Heart right ventricle (tissue), 16 donors: ENCODE measurements around the gene PAPPA. TPM values are rescaled to one million over a fixed set of nuclear protein-coding genes. Genes with fewer than 3 reads are reported as not detected.
A peak's percentile ranks its signal among the peaks of the same experiment; 100 is the strongest.

Experiments used
- ATAC-seq, 8 donors: fragments of 200-7000 bp; cut with Tn5 transposase; one replicate each; pipeline ENCODE4 v1.9.1; 2020; ENCODE audit warnings: mild to moderate bottlenecking in 8 of 8, moderate library complexity in 8 of 8, moderate number of reproducible peaks in 1 of 8
- DNase-seq, 2 donors: peaks; one replicate each; pipeline ENCODE4 v3.0.0-alpha.2; 2020
- H3K27ac ChIP-seq, 10 donors: fragments of 200-600 bp; sonication (generic) in 2 of 10; one replicate each; pipeline versions ENCODE4 v1.5.0 to v1.8.0; 2020 to 2022; ENCODE audit warnings: mild to moderate bottlenecking in 3 of 10
- H3K27me3 ChIP-seq, 7 donors: fragments of 200-600 bp; one replicate each; pipeline ENCODE4 v1.8.0; 2021 to 2022; ENCODE audit warnings: mild to moderate bottlenecking in 2 of 7
- H3K36me3 ChIP-seq, 9 donors: fragments of 200-600 bp; sonication (generic) in 1 of 9; one replicate each; pipeline versions ENCODE4 v1.5.0 to v1.8.0; 2020 to 2022; ENCODE audit warnings: mild to moderate bottlenecking in 2 of 9
- H3K4me1 ChIP-seq, 9 donors: fragments of 200-600 bp; sonication (generic) in 1 of 9; one replicate each; pipeline versions ENCODE4 v1.5.0 to v1.8.0; 2020 to 2022; ENCODE audit warnings: mild to moderate bottlenecking in 4 of 9
- H3K4me3 ChIP-seq, 10 donors: fragments of 200-600 bp; sonication (generic) in 2 of 10; one replicate each; pipeline versions ENCODE4 v1.5.0 to v1.8.0; 2020 to 2022; ENCODE audit warnings: mild to moderate bottlenecking in 7 of 10, moderate library complexity in 2 of 10
- H3K9me3 ChIP-seq, 11 donors: fragments of 200-600 bp in 10 of 11; sonication (generic) in 2 of 11; one replicate each; pipeline versions ENCODE4 v1.5.0 to v1.8.0; 2013 to 2022; ENCODE audit warnings: mild to moderate bottlenecking in 2 of 11, control low read depth in 1 of 11, moderate library complexity in 1 of 11
- WGBS, 2 donors: extraction: QIAGEN DNeasy Blood & Tissue Kit; methylation state at CpG; one replicate each; pipeline ENCODE4 v1.1.7; 2013; ENCODE audit warnings: inconsistent platforms in 1 of 2; 5-methylcytosine and 5-hydroxymethylcytosine counted together
- intact Hi-C, 10 donors: fragments of 100-400 bp; cut with DNase I; formaldehyde crosslinking; loops; one replicate each; pipeline versions ENCODE4 v1.11.1 to v1.14.2; 2022
- polyA plus RNA-seq, 2 donors: library from polyadenylated mRNA; stranded (reverse); fragments of 200-250 nt; gene quantifications; one replicate each; pipeline ENCODE4 v1.2.3, GENCODE V29; 2013
- total RNA-seq, 10 donors: library from RNA; stranded (reverse); fragmentation: NEBNext Ultra II Directional in 3 of 10; extraction: Animal tissue kit (Norgen Biotek cat#: 25700) in 3 of 10; gene quantifications; one replicate each; pipeline versions ENCODE4 v1.2.1 to v1.2.4, GENCODE V29; 2021 to 2023
- TF ChIP-seq, protein P1 (sequence below), 9 donors: fragments of 200-600 bp; sonication (generic) in 2 of 9; IDR thresholded peaks; one replicate each; pipeline versions ENCODE4 v1.5.0 to v1.8.0; 2021 to 2022; ENCODE audit warnings: antibody characterized with exemption in 9 of 9, mild to moderate bottlenecking in 5 of 9, moderate library complexity in 1 of 9
- donor health status: Arrhythmogenic right ventricular cardiomyopathy.
- donor health status: ischemic (EF 13 %, LVEDD 7.1; RV severe dilation, severe dysfunction).
- donor health status: healthy with polysubstance abuse.
- donor health status: DM: no; HTN: yes; CAD: no.
- donor health status: DM: no; HTN: no; CAD: no.
- donor health status: ischemic (EF 25% LVEDD 6.9; RV normal size, moderate dysfunction).
- donor health status: ischemic (EF 25% LVEDD 5.7; RV mildly dilated, moderate dysfunction).
- donor health status: healthy.
- donor health status: DM: yes; HTN: yes; CAD: no.
- donor health status: Ischemic cardiomyopathy.
- donor health status: ischemic (EF 35%, LVEDD 5.7; RV mildly dilated, moderate dysfunction).
- donor health status: nonischemic (EF 11% LVEDD 7.7; RV severe dilation, severe dysfunction).
- donor health status: DM: yes; HTN: yes; CAD: no.
- donor health status: PGD.
- donor health status: ischemic (EF 29% LVEDD 5.4; RV normal size, mild dysfunction).
- donor health status: nonischemic (EF 23%, LVEDD 6.1; RV moderate dilation, normal function).

The PAPPA gene
- total and polyA plus RNA-seq, 12 donors = 0.15 to 3.4 (median 1.2) TPM

DNA sequence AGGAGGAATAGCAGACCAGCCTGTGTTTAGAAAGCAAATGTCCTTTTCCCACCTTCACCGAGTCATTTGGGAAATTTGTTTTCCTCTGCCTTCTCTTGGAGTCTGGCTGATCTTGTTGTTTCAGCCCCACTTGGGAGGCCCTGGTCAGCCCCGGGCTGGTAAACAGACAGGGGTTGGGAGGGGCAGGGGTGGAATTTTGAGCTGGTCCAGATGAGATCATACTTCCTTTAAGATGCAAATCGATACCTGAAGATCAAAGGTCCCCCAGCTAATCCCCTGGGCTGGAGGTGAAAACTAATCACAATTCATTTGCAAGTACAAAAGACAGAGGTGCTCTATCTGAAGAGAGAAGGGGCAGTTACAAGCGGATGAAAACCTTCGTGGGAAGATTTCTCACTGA is 118.4 kb downstream of the PAPPA start:
- Histone ChIP-seq H3K27ac (no peak overlapping the region), H3K9me3 (no peaks in the 10 kb centered on the region), H3K4me3 (no peak overlapping the region), H3K27me3 (no peaks in the 10 kb centered on the region), H3K4me1 (peaks cover 0 to 7% (median 0%) of the 10 kb centered on the region in 9 donors), H3K36me3 (no peaks in the 10 kb centered on the region)
- WGBS, 2 donors = 46 to 47% methylated on average over 5 of the region's 5 CpGs
- no peak for ATAC-seq
- intact Hi-C loops = no loop called here
- TF ChIP-seq, protein P1, sequence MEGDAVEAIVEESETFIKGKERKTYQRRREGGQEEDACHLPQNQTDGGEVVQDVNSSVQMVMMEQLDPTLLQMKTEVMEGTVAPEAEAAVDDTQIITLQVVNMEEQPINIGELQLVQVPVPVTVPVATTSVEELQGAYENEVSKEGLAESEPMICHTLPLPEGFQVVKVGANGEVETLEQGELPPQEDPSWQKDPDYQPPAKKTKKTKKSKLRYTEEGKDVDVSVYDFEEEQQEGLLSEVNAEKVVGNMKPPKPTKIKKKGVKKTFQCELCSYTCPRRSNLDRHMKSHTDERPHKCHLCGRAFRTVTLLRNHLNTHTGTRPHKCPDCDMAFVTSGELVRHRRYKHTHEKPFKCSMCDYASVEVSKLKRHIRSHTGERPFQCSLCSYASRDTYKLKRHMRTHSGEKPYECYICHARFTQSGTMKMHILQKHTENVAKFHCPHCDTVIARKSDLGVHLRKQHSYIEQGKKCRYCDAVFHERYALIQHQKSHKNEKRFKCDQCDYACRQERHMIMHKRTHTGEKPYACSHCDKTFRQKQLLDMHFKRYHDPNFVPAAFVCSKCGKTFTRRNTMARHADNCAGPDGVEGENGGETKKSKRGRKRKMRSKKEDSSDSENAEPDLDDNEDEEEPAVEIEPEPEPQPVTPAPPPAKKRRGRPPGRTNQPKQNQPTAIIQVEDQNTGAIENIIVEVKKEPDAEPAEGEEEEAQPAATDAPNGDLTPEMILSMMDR (IDR thresholded peaks at IDR 0.05) = no peak
- DNase-seq = no peak

DNA sequence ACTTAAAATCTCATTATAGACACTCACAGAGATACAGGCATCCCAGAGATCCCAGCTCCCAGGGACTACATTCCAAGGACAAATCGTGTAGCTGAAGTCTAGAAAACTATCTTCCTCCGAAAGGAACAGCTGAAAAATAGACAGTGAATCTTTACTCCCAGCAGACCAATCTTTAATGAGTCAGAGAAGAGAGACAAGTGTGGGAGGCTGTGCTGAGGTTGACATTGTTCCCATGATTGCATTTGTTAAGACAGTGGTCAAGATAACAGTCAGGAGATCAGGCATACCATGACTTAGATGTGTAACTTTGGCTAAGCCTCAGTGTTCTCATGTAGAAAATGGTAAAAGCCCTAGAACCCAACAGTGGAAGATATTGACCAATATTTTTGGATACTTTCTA is 120.7 kb downstream of the PAPPA start:
- no peak for DNase-seq
- H3K27ac ChIP-seq = no peak overlapping the region

DNA sequence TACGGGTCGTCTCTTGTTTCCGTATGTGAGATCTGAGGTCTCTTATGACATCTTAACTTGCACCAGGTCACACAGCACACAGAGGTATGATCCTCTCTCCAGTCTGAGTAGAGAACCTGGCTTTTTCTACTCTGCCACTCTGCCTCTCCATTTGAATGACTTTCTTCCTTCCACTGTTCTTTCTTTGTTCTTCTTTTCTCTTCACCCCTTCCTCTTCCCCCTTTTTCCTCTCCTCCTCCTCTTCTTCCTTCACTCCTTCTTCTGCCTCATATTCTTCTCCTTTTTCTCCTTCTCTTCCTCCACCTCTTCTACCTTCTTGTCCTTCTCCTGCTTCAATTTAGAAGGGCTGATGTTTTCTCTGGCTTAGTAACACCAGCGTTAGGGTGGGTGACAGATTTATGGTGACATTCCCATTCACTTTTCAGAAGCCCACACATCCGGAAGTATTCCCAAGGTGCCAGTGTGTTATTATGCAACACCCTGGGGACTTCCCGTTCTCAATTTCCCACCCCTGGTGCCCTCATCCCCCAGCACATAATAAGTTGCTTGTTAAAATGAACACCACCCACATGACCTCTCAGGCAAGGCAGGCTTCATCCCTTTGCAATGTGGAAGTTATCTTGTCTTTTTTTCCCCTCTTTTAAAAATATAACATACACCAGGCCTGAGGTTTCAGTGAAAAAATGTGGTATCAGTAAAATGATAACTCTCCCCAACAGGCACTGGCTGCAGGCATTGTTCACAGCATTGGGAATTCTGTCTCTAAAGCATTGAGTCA is 122.0 kb downstream of the PAPPA start:
- Histone ChIP-seq H3K27ac (peak overlapping the region in 1 of 10 donors; percentile 4), H3K27me3 (no peaks in the 10 kb centered on the region), H3K4me1 (peaks cover 0 to 7% (median 0%) of the 10 kb centered on the region in 9 donors), H3K36me3 (no peaks in the 10 kb centered on the region), H3K4me3 (no peak overlapping the region), H3K9me3 (no peaks in the 10 kb centered on the region)
- intact Hi-C loops = no loop called here
- DNase-seq (no peak), ATAC-seq (peak in 2 of 8 donors; percentile 36 to 38)
- WGBS, 2 donors = 61 to 69% methylated on average over 6 of the region's 6 CpGs
- TF ChIP-seq, protein P1 (IDR thresholded peaks at IDR 0.05) = no peak

More for the DNA sequence above, 120.7 kb downstream of the PAPPA start:
- Histone ChIP-seq H3K4me1 (peaks cover 0 to 7% (median 0%) of the 10 kb centered on the region in 9 donors), H3K9me3 (no peaks in the 10 kb centered on the region), H3K27me3 (no peaks in the 10 kb centered on the region), H3K4me3 (no peak overlapping the region), H3K36me3 (no peaks in the 10 kb centered on the region)
- 46 to 51% methylated on average over 2 of the region's 2 CpGs for WGBS, 2 donors
- intact Hi-C loops = no loop called here
- ATAC-seq = peak in 2 of 8 donors; percentile 49 to 57
- TF ChIP-seq, protein P1 (IDR thresholded peaks at IDR 0.05) = no peak

DNA sequence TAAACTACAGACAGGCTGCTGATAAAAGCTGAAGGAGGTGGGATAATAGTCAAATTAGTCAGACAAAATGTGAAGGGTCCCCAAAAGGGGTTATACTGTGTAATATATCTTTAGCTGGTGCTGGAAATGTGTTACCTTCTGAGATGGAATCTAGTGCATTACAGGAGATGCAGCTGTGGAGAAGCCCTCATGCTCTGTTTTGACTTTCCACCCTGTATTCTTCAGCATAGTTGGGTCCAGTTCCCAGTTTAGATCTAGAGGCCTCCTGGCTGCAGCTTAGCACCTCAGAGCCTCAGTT is 122.6 kb downstream of the PAPPA start:
- ATAC-seq = no peak
- H3K27ac ChIP-seq = peak overlapping the region in 3 of 10 donors; percentile 34 to 49 (median 48)

More for the DNA sequence above, 122.6 kb downstream of the PAPPA start:
- H3K4me3 ChIP-seq = no peak overlapping the region
- no peak for DNase-seq
- no peaks in the 10 kb centered on the region for H3K9me3 ChIP-seq
- peaks cover 0 to 7% (median 0%) of the 10 kb centered on the region in 9 donors for H3K4me1 ChIP-seq
- TF ChIP-seq, protein P1 (IDR thresholded peaks at IDR 0.05) = no peak
- H3K27me3 ChIP-seq = no peaks in the 10 kb centered on the region
- intact Hi-C loops = no loop called here
- no peaks in the 10 kb centered on the region for H3K36me3 ChIP-seq
